ENCODE measurements around the gene RGMA. TPM values are rescaled to one million over a fixed set of nuclear protein-coding genes. Genes with fewer than 3 reads are reported as not detected.

Gene RGMA, protein sequence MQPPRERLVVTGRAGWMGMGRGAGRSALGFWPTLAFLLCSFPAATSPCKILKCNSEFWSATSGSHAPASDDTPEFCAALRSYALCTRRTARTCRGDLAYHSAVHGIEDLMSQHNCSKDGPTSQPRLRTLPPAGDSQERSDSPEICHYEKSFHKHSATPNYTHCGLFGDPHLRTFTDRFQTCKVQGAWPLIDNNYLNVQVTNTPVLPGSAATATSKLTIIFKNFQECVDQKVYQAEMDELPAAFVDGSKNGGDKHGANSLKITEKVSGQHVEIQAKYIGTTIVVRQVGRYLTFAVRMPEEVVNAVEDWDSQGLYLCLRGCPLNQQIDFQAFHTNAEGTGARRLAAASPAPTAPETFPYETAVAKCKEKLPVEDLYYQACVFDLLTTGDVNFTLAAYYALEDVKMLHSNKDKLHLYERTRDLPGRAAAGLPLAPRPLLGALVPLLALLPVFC
- 10.2 TPM for polyA plus RNA-seq (2013, experiment 1 of 2; ENCODE audit: insufficient read length)
- 10.2 TPM for polyA plus RNA-seq (2013, experiment 2 of 2; ENCODE audit: insufficient read length)

DNA sequence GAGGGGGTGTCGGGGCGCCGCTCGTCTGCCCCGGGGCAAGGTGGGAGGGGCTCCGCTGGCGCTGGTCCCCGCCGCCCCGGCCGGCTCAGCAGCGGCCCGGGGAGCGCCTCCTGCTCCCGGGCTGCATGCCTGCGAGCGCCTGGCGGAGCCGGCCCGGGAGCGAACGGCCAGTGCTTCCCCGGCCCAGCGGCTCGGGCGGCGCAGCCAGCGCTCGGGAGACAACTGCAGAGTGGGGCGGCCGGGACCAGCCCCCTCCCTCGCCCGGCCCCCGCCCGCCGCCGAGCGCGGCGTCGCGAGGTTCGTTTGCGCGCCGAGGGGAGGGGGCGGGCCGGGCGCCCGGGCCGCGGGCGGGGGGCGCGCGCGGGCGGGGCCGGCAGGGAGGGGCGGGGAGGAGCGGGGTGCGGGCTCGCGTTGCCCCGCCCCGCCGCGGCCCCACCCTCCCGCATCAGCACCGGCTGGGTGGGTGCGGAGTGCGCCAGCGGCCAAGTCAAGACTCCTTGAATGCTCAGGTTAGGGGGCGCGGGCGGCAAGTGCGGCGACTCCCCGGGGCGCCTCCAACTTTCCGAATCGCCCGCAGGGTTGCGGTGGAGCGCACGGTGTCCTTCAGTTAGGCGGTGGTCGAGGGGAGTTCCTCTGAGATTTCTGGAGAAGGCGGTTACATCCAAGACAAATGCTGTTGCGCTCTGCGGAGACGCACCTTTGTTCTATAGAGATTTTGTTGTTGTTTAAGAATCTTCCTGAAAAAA is at the start of gene RGMA:
Gene RGMA (minus strand): TSS at position 231 of the 746 bp plus-strand sequence. CDS start 279 bp downstream, outside the sequence.
- DNase-seq: no peak

DNA sequence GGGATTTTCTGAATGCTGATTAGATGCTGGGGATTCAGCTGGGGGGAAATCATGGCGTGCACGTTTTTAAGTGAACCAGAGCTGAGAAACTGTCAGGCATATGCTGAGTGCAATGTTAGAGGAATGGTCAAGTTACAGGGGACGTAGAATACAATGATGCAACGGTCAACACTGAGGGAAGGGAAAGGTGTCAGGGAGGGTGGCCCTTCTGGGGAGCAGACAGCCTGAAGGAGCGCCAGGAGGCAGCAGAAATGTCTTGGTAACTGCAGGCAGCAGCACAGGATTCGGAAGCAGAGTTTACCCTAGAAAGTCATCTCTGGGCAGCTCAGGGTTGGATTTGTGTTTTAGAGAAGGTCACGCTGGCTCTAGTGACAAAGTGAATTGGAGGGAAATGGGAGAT is 47.6 kb upstream of the RGMA start:
- no peak for DNase-seq

DNA sequence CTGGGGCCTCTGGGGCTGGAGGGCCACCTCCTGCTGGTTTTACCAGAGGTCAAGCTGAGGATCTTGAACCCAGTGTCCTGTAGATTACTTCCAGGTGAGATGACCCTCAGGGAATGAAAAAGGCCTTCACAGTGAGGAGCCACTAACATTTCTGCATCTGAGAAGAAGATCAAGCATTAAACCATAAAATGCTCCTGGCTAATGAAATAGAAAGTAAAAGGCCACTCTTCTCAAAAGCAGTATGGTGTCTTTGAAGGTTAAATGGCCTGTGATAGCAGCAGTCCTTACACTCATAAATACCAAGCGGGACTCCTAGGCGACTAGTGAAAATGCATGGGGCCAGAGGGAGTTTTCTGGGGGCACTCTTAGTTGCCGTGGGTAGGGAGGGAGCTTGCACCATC is 47.0 kb upstream of the RGMA start:
- DNase-seq: no peak

DNA sequence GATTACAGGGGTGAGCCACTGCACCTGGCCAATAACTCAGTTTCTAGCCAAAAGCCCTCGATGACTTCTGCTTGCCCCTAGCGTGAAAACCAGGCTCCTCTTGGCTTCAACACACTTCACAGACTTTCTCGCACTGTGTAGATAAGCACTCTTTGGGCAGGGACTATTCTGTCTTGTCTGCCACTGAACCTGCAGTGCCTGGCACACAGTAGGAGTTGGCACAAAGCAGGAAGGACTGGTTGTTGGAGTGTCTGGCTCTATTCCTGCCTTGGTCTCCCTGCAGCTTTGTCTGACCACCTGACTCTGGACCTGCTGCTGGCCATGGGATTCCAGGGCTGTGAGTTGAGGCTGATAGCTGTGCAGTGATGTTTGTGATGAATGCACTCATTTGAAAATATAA is 46.4 kb upstream of the RGMA start:
- no peak for DNase-seq

DNA sequence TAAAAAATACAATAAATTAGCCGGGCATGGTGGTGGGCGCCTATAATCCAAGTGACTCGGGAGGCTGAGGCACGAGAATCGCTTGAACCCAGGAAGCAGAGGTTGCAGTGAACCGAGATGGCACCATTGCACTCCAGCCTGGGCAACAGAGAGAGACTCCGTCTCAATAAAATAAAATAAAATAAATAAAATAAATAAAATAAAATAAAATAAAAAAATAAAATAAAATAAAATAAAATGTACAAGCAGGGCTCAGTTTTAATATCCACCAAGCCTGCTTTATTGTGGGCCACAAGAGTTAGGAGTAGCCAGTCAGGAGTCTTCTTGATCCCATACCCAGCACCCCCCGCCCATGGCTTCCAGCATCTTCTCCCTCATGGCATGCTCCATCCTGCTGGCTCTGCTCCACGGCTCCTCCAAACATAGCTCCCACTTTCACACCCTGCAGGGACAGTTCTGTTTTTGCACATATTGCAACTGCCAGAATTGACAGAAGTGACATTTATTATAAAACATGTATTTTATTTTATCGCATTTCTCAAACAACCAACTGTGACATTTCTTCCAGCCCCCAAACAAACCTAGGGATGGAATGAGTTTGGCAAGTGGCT is 42.6 kb upstream of the RGMA start:
- no peak for DNase-seq

DNA sequence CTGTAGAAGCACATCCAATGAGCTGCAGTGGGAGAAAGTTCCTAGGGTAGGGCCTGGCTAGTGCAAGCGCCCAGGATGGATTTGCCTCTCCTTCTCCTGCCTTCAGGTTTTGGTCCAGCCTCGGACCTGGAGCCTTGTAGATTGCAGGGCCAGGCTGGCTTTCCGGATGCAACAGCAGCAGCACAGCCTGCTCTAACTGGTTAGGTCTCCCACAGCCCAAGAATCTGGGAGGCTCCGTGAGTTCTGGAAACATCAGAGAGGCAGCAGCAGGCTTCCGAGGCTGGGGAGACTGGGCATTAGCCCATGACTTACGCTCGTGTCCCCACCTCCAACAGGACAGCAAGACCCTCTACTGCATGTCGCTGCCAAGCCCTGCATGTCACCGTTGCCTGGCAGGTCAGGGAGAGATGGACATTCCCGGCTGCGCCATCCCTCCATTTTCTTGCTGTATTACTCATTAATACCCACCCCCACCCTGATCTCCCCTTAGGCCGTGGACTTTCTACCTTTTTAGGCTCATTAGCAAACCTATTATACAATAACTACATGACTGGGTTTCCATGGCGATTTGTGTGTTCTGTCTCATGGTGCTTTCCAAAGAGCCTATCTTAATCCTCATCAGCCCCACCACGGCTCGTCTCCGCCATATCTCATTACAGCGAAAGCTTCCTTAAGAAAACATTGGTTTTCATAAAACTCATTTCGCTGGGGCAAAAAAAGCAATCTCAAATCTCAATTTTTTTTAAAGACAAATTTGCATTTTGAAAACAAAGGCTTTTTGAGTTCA is 40.9 kb upstream of the RGMA start:
- DNase-seq: no peak

DNA sequence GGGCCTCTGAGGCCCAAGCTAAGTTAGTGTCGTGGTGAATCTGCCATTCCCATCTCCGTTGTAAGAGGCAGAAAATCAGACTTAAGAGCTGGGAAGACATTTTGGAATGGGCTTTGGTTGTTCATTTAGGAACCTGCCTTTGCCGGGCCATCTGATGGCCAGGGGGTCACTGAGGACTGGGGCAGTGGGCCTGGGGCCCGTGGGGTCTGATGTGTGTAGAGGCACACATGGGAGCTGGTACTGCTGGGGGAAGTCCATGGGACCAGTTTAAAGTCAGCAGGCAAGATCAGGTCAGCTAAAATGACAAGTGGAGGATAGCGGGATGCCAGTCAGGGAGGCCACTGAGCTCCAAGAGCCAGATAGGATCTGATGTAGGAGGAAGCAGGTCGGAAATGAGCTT is 38.3 kb upstream of the RGMA start:
- no peak for DNase-seq

DNA sequence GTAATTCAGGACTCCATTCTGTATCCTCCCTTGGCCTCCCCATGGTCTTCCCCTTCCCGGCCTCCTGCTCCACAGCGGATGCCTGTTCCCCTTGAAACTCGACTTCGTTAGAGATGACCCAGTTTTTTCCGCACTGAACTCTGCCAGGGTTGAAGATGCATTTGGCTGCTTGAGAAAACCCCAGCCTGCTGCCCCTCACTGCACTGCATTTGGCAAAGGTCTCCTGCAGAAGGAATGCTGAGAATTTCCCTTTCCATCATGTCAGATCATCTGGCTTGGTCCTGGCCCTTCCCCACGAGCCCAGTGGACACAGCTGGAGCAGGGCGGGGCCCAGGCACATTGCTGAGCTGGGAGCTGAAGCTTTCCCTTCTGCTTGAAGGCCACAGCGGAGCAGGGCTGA is 37.6 kb upstream of the RGMA start:
- DNase-seq: peak; percentile 23

DNA sequence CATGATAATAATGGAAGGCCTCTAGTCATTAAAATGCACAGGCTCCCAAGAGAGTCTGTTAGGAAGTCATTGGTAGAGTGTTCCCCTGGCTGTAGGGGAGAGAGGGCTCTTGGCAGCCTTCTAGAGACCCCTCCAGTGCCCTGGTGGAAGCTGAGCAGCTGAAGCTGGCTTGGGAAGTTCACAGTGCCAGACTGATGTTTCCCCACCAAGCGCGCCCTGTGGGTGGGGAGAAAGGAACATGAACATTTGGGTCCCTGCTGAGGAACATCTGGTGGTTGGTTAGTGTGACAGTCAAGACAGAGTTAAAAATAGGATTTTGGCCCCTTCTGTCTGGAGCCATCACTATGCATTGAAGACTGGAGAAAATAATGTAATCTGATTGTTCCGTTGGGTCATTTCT is 37.1 kb upstream of the RGMA start:
- DNase-seq: no peak

DNA sequence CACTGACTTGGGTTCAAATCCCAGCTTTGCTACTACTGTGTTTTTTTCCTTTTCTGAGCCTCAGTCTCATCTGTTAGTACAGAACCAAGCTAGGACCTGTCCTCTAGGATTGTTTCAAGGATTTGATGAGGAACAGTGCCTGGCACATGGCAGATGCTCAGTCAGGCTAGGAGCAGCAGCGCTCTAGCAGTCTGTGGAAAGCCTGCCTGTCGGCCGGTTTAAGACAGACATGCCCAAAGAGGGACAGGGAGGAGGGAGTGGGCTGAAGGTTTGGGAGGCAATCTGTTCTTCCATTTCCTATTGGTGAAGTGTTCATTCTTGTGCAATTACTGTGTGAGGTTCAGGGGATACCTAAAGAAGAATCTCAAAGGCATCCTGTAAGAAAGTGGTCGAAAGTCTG is 35.1 kb upstream of the RGMA start:
- no peak for DNase-seq

DNA sequence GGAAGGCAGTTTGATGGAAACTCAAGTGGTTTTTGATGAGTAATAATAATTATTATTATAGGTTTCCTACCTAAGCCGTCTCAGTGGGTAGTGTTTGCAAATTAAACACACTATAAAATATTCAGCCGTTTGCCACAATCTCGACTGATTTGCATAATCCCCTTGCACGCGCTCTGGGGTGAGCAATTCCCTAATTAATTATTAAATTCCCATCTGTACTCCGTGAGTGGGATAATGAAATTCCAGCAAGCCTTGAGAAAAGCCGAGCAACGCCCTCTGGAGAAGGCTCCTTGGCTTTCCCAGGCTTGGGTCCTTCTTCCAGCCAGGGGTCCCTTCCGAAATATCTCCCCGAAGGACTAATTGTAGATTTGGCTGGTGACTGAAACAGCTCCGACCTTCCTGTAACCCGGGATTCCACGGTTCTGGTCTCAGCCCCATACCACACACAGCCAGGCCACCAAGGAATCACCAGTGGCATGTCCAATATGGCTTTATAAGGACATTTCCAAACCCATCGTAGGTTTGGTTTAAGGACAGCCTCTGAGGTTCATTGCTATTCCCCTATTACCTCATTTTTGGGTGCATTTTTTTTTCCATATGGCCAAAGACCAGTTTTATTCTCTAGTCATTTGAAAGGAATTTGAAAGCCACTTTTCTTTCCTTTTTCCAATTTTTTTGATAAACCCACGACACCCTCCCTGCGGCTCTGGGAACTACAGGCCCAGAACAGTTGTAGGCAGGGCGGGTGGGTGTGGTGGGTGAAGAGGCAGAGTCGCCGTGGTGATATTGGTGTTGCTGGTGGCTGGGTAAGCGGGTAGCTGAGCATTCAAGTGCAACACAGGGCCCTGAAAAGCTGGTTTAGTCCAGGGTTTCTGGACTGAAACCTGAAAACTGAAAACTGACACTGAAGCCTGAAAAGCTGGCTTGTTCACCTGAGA is 33.2 kb upstream of the RGMA start:
- DNase-seq: peak; percentile 42

DNA sequence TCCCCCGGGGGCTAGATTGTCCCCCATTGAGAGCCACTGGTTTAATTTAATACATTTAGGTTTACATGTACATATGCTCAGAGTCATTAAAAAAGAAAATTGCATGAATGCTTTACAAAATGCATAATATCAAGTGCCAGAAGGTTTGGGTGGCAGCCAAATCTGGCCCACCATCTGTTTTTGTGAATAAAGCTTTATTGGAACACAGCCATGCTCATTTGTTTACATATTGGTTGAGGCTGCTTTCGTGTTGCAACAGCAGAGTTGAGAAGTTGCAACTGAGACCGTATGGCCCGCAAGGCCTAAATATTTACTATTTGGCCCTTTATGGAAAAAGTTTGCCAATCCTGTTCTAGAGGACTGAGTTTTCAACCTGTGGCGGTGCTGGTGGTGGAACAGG is 32.1 kb upstream of the RGMA start:
- no peak for DNase-seq

DNA sequence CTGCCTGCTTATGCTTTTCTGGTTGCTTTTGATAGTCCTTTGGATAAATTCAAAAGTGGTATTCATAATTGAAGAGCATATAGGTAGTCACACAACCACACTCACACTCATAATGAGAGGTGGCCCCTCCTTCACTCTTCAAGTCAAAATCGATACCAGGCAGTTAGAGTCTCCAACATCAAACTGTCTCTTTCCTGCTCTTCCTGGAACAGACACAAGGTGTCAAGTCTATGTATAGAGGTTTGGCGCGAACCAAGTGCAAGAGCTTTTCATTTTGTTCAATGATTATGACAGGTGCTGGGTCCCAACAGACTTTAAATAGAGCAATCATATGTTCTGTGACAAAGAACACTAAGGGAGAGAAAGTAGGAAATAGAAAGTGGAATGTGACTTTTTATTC is 29.9 kb upstream of the RGMA start:
- DNase-seq: no peak

DNA sequence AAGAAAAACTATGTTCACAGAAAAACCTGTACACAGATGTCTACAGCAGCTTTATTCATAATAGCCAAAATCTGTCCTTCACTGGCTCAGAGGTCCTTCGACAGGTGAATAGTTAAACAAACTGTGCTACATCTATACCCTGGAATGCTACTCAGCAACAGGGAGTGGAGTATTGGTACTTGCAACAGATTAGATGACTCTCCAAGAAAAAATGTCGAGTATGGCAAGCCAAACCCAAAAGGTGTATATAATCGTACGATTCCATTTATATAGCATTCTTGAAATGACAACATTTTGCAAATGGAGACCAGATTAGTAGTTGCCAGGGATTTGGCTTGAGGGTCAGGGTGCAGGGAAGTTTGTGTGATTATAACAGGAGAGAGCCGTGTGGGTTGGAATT is 22.4 kb upstream of the RGMA start:
- no peak for DNase-seq

DNA sequence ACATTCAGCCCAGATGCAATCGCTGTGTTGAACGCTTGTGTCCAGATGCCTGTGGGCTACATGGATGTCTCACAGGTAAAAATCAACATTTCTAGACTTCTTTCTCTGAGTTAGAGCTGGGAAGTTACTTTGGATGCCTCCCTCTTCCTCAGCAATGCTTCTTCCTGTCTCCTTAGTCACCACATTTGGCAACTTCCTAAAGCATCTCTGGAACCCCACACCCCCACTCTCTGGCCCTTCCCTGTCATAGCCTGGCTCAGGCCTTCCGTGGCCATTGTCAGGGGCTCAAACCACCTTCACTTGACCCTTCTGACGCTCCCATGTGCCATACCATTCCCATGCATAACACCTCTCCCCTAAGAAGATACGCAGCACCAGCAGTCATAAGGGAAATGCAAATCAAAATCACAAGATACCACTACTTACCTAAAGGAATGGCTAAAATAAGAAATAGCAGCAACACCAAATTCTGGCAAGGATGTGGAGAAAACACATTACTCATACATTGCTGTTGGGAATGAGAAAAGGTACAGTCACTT is 21.6 kb upstream of the RGMA start:
- no peak for DNase-seq

DNA sequence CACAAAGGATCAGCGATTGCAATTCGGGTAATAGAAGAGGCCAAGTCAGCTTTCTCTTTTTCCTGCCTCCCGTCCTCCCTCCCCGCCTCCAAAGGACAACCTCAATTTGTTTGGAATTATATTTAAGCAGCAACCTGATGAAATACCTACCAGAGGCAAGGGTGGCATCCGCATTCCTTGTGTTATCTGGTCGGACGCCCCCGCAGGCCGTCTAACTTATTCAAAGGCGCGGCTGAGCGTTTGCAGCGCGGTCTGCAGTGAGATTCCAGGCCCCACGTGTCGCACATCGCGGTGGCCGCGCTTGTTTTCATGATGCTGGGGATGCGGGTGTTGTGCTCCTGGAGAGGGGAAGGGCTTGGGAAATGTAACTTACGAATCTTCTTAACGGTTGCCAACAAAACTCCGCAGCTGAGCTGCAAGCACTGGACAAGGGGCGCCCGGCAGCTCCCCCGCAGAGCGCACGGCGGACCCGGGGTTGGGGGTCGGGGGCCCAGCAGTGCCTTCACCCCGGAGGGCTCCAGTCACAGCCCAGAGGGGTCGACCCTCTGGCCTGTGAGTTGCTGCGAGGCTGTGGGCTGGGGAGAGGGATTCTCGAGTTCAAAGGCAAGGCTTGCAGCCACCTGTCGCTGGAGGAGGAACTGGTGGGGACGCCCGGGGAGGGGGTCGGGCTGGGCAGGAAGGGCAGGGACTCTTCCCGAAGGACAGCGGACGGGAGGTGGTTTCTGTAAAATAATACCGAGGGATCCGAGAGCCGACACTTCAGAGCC is 20.5 kb upstream of the RGMA start:
- DNase-seq: no peak

DNA sequence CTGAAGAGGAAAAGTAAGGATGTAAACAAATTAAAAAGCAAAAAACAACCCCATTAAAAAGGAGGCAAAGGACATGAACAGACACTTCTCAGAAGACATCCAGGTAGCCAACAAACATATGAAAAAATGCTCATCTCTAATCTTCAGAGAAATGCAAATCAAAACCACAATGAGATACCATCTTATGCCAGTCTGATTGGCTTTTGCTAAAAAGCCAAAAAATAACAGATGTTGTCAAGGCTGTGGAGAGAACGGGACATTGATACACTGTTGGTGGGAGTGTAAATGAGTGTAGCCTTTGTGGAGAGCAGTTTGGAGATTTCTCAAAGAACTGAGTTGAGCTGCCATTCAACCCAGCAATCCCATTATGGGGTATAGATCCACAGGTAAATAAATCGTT is 18.6 kb upstream of the RGMA start:
- DNase-seq: no peak

DNA sequence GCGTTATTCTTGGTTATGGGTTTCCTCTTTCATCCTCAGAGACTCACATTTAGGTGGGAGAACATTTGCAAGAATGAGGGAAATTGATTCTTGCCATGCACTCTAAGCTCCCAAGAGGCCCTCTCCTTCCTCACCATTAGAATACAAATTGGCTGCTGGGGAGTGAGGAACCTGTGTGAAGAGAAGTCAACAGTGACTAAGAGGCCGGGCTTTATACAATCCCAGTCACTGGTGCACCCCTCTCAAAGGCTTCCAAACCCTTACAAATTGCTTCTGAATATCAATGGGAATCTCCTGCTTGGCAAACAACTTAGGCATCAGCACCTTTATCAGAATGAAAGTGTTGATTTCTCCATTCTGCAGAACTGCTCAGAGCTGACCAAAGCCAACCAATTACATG is 16.5 kb upstream of the RGMA start:
- no peak for DNase-seq

DNA sequence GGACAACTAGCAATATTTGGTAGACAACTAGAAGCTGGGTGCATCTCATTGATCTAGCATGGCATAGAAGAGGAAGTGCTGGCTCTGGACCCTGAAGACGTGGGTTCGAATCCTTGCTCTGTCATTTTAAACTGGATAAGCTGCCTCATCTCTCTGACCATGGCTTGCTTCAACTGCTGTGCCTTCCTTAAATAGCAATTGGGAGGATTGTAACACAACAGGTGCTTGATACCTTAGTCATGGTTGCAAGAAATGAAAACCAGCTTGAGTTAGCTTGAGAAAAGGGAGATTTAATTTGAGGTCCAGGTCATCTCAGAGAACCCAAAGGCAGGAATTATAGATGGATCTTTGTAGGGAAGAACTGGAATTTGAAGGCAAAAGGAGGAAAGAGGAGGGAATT is 14.8 kb upstream of the RGMA start:
- DNase-seq: no peak

DNA sequence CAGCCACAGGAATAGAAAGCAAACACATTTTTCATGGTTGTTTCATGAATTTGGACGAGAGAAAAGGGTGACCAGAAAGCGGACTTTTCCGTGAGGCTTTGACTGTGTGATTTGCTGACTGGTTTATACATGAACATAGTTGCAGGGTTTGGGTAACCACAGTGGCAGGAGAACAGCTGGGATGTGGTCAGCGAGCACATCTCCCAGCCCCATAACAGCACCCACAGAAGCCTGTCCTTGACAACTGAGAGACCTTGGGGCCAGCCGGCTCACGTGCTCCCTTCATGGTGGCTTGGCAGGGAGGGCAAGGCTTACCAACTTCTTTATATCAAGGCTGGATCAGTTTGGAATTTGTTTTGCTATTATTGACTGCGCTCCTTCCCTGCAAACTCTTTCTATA is 13.2 kb upstream of the RGMA start:
- DNase-seq: no peak

Data from fibroblast of skin of scalp (primary cell).